HepG2 (cell line): ENCODE data around the gene SYS1. TPM values are rescaled to one million over a fixed set of nuclear protein-coding genes. Genes with fewer than 3 reads are reported as not detected.

Experiments
- CBFB ChIP-seq: sonication (generic); formaldehyde crosslinking; IDR thresholded peaks from 2 replicates; pipeline ENCODE4 v1.4.0; 2020; ENCODE audit warnings: missing genetic modification reagents
- ESRRA ChIP-seq: sonication (generic); formaldehyde crosslinking; IDR thresholded peaks from 2 replicates; pipeline ENCODE4 v1.5.1; 2020; ENCODE audit warnings: mild to moderate bottlenecking, low read depth, missing genetic modification reagents
- GFI1 ChIP-seq: sonication (generic); formaldehyde crosslinking; IDR thresholded peaks from 2 replicates; pipeline ENCODE4 v1.5.0; 2020; ENCODE audit warnings: missing genetic modification reagents, mild to moderate bottlenecking, borderline replicate concordance
- MAFK ChIP-seq, 2 experiments: IDR thresholded peaks in 1 of 2; conservative IDR thresholded peaks in 1 of 2; 2 replicates each; pipeline ENCODE4 v1.6.1; 2011; ENCODE audit warnings: improper control_type of control experiment in 2 of 2, low read length in 2 of 2
- NFKB2 ChIP-seq: sonication (generic); formaldehyde crosslinking; IDR thresholded peaks from 2 replicates; pipeline ENCODE4 v1.4.0; 2020; ENCODE audit warnings: missing genetic modification reagents, borderline replicate concordance
- RFX3 ChIP-seq: IDR thresholded peaks from 2 replicates; pipeline ENCODE4 v1.6.1; 2016; ENCODE audit warnings: missing biosample characterization, missing genetic modification reagents
- SMAD9 ChIP-seq: sonication (generic); formaldehyde crosslinking; IDR thresholded peaks from 2 replicates; pipeline ENCODE4 v1.5.1; 2020; ENCODE audit warnings: mild to moderate bottlenecking, missing genetic modification reagents
- SSRP1 ChIP-seq: IDR thresholded peaks from 2 replicates; pipeline ENCODE4 v1.6.1; 2016; ENCODE audit warnings: control low read depth
- STAG1 ChIP-seq: sonication (generic); formaldehyde crosslinking; IDR thresholded peaks from 2 replicates; pipeline ENCODE4 v1.4.0; 2020; ENCODE audit warnings: missing genetic modification reagents
- TBL1XR1 ChIP-seq: fragments of 150-350 bp; IDR thresholded peaks from 2 replicates; pipeline ENCODE4 v1.6.1; 2014; ENCODE audit warnings: borderline replicate concordance, low read length; ENCODE audit not compliant: partially characterized antibody
- THYN1 ChIP-seq: sonication (generic); formaldehyde crosslinking; IDR thresholded peaks from 2 replicates; pipeline ENCODE4 v1.8.1; 2023; ENCODE audit warnings: low read depth, mild to moderate bottlenecking, moderate library complexity, missing genetic modification reagents, borderline replicate concordance
- U2AF2 ChIP-seq: fragments of 200-400 bp; formaldehyde crosslinking; IDR thresholded peaks from 2 replicates; pipeline ENCODE4 v1.6.1; 2017; ENCODE audit warnings: low read depth, mild to moderate bottlenecking, low read length
- XBP1 ChIP-seq: sonication (generic); formaldehyde crosslinking; IDR thresholded peaks from 2 replicates; pipeline ENCODE4 v1.5.0; 2020; ENCODE audit warnings: missing genetic modification reagents
- ZFY ChIP-seq: sonication (generic); formaldehyde crosslinking; IDR thresholded peaks from 2 replicates; pipeline ENCODE4 v1.4.0; 2020; ENCODE audit warnings: missing genetic modification reagents
- ZNF614 ChIP-seq: IDR thresholded peaks from 2 replicates; pipeline ENCODE4 v1.6.1; 2018; ENCODE audit warnings: missing biosample characterization, missing genetic modification reagents, inconsistent platforms, borderline replicate concordance
- ZNF670 ChIP-seq: sonication (generic); formaldehyde crosslinking; IDR thresholded peaks from 2 replicates; pipeline ENCODE4 v1.8.0; 2022; ENCODE audit warnings: mild to moderate bottlenecking, missing genetic modification reagents, borderline replicate concordance
- polyA plus RNA-seq, 8 experiments: library from polyadenylated mRNA; depleted of rRNA in 3 of 8; stranded (reverse) in 7 of 8; unstranded in 1 of 8; fragments of >200 nt; fragmentation: Illumina TruSeq in 4 of 8; extraction: Trizol in 4 of 8; gene quantifications; 2 replicates each; pipeline versions ENCODE4 v1.2.1 to v1.2.3, GENCODE V29; 2011 to 2016; ENCODE audit warnings: low read depth in 4 of 8, missing spikeins in 1 of 8, mixed read lengths in 1 of 8; ENCODE audit not compliant: insufficient read depth in 1 of 8
- total RNA-seq, 5 experiments: library from RNA; depleted of rRNA; stranded (reverse); fragments of >200 nt; fragmentation: Illumina TruSeq; extraction: Trizol; gene quantifications; 2 replicates each; pipeline ENCODE4 v1.2.3, GENCODE V29; 2016; ENCODE audit warnings: low read depth in 1 of 5
- TF ChIP-seq, protein P1 (sequence below): sonication (generic); formaldehyde crosslinking; IDR thresholded peaks from one replicate; pipeline ENCODE4 v1.5.1; 2020; ENCODE audit warnings: mild to moderate bottlenecking, missing genetic modification reagents; ENCODE audit errors: not compliant biosample characterization
- TF ChIP-seq, protein P2 (sequence below): sonication (generic); formaldehyde crosslinking; IDR thresholded peaks from 2 replicates; pipeline ENCODE4 v1.8.0; 2023; ENCODE audit warnings: mild to moderate bottlenecking, missing genetic modification reagents

SYS1 gene
- total and polyA plus RNA-seq, 2 of the 13 experiments (the other 11 are each of a cell fraction or from before 2014, with no cell fraction given) = 38.3 to 65.6 TPM

DNA sequence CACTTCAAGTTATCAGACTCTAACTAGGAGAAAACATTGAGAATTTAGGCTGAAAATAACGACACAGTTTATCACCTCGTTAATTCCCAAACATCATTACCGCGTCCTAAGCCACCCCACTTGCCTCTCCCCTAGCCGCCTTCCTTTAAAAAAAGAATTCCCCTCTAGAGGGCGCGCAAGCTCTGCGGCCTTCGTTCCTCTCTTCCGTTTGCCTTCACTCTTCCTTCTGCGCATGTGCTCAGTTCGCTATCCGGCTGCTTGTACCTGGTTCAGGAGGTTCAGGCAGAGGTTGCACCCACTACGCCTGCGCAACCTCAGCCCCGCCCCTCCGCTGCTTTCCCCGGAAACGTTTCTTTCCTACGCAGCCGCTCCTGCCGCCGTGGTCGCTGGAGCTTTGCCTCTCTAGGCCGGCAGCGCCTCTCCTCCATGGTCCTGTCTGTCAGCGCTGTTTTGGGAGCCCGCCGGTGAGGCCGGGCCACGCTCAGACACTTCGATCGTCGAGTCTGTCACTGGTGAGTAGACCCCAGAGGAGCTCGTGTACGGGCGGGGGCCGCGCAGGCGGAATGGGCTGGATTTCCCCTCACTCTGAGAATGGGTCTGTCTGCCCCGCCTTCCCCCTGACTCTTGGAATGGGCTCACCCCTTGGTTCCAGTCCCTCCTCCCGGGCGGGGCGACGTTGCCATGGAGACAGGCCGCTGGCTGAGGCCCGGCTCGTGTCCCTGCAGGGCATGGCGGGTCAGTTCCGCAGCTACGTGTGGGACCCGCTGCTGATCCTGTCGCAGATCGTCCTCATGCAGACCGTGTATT, at the start of gene SYS1 (continued):
- TF ChIP-seq, protein P1, sequence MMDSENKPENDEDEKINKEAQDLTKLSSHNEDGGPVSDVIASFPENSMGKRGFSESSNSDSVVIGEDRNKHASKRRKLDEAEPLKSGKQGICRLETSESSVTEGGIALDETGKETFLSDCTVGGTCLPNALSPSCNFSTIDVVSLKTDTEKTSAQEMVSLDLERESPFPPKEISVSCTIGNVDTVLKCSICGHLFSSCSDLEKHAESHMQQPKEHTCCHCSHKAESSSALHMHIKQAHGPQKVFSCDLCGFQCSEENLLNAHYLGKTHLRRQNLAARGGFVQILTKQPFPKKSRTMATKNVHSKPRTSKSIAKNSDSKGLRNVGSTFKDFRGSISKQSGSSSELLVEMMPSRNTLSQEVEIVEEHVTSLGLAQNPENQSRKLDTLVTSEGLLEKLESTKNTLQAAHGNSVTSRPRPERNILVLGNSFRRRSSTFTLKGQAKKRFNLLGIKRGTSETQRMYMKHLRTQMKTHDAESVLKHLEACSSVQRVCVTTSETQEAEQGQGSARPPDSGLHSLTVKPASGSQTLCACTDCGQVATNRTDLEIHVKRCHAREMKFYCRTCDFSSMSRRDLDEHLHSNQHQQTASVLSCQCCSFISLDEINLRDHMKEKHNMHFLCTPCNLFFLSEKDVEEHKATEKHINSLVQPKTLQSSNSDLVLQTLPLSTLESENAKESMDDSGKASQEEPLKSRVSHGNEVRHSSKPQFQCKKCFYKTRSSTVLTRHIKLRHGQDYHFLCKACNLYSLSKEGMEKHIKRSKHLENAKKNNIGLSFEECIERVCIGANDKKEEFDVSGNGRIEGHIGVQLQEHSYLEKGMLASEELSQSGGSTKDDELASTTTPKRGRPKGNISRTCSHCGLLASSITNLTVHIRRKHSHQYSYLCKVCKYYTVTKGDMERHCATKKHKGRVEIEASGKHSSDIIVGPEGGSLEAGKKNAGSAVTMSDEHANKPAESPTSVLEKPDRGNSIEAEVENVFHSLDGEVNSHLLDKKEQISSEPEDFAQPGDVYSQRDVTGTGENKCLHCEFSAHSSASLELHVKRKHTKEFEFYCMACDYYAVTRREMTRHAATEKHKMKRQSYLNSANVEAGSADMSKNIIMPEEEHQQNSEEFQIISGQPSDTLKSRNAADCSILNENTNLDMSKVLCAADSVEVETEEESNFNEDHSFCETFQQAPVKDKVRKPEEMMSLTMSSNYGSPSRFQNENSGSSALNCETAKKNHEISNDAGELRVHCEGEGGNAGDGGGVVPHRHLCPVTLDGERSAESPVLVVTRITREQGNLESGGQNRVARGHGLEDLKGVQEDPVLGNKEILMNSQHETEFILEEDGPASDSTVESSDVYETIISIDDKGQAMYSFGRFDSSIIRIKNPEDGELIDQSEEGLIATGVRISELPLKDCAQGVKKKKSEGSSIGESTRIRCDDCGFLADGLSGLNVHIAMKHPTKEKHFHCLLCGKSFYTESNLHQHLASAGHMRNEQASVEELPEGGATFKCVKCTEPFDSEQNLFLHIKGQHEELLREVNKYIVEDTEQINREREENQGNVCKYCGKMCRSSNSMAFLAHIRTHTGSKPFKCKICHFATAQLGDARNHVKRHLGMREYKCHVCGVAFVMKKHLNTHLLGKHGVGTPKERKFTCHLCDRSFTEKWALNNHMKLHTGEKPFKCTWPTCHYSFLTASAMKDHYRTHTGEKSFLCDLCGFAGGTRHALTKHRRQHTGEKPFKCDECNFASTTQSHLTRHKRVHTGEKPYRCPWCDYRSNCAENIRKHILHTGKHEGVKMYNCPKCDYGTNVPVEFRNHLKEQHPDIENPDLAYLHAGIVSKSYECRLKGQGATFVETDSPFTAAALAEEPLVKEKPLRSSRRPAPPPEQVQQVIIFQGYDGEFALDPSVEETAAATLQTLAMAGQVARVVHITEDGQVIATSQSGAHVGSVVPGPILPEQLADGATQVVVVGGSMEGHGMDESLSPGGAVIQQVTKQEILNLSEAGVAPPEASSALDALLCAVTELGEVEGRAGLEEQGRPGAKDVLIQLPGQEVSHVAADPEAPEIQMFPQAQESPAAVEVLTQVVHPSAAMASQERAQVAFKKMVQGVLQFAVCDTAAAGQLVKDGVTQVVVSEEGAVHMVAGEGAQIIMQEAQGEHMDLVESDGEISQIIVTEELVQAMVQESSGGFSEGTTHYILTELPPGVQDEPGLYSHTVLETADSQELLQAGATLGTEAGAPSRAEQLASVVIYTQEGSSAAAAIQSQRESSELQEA (CRISPR knock-in tag) = peak; percentile 98
- TF ChIP-seq, protein P2, sequence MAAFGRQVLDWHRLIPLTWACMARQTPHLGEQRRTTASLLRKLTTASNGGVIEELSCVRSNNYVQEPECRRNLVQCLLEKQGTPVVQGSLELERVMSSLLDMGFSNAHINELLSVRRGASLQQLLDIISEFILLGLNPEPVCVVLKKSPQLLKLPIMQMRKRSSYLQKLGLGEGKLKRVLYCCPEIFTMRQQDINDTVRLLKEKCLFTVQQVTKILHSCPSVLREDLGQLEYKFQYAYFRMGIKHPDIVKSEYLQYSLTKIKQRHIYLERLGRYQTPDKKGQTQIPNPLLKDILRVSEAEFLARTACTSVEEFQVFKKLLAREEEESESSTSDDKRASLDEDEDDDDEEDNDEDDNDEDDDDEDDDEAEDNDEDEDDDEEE = peak; percentile 97
- TF ChIP-seq ZNF670 (peak; percentile 52; the same call in 1 of the 2 replicates), NFKB2 (CRISPR knock-in tag) (peak; percentile 98; the same call in 1 of the 2 replicates), THYN1 (CRISPR knock-in tag) (no peak), RFX3 (CRISPR knock-in tag) (peak; percentile 100), MAFK (conservative IDR thresholded peaks at IDR 0.05 in 1 of 2, IDR thresholded peaks at IDR 0.05 in 1 of 2; ENCODE audit: low read length in 2 of 2) (no peak), TBL1XR1 (no peak), CBFB (CRISPR knock-in tag) (peak; percentile 93), STAG1 (CRISPR knock-in tag) (peak; percentile 73), ZFY (CRISPR knock-in tag) (peak; percentile 92), U2AF2 (peak; percentile 91; the same call in 1 of the 2 replicates), SMAD9 (CRISPR knock-in tag) (no peak; the same call in 1 of the 2 replicates), XBP1 (peak; percentile 86; the same call in 1 of the 2 replicates), ZNF614 (CRISPR knock-in tag) (peak; percentile 94), GFI1 (no peak), SSRP1 (CRISPR knock-in tag) (peak; percentile 72; the same call in 1 of the 2 replicates), ESRRA (CRISPR knock-in tag) (peak; percentile 92)
